Neural progenitor cell (in vitro differentiated cells): Measurements from ENCODE around the gene ATXN10. TPM values are rescaled to one million over a fixed set of nuclear protein-coding genes. Genes with fewer than 3 reads are reported as not detected.

Experiments used
- DNase-seq: peaks from one replicate; pipeline ENCODE4 v3.0.0-alpha.2; 2016; ENCODE audit warnings: low spot score
- H2AFZ ChIP-seq: fragments of 200-600 bp; sonication (generic); replicated peaks from 2 replicates; pipeline ENCODE4 v1.6.1; 2016; ENCODE audit warnings: antibody characterized with exemption
- H3F3A ChIP-seq: fragments of 200-600 bp; sonication (generic); 2 replicates; pipeline ENCODE4 v1.6.1; 2016; ENCODE audit warnings: antibody characterized with exemption, low read depth
- H3K27ac ChIP-seq: fragments of 200-600 bp; sonication (generic); 2 replicates; pipeline ENCODE4 v1.5.1; 2016; ENCODE audit warnings: mild to moderate bottlenecking
- H3K27me3 ChIP-seq: fragments of 200-600 bp; sonication (generic); 2 replicates; pipeline ENCODE4 v1.6.1; 2016; ENCODE audit warnings: mild to moderate bottlenecking, moderate library complexity
- H3K36me3 ChIP-seq: fragments of 200-600 bp; sonication (generic); 2 replicates; pipeline ENCODE4 v1.5.1; 2016
- H3K4me1 ChIP-seq: fragments of 200-600 bp; sonication (generic); 2 replicates; pipeline ENCODE4 v1.6.1; 2016; ENCODE audit warnings: mixed run types
- H3K4me2 ChIP-seq: fragments of 200-600 bp; sonication (generic); 2 replicates; pipeline ENCODE4 v1.6.1; 2016
- H3K4me3 ChIP-seq: fragments of 200-600 bp; sonication (generic); 2 replicates; pipeline ENCODE4 v1.5.1; 2016
- H3K79me2 ChIP-seq: fragments of 200-600 bp; sonication (generic); 2 replicates; pipeline ENCODE4 v1.6.1; 2016; ENCODE audit warnings: low read depth
- H3K9ac ChIP-seq: fragments of 200-600 bp; sonication (generic); 2 replicates; pipeline ENCODE4 v1.6.1; 2016
- H3K9me3 ChIP-seq: fragments of 200-600 bp; sonication (generic); 2 replicates; pipeline ENCODE4 v1.5.1; 2016; ENCODE audit warnings: low read depth
- H4K20me1 ChIP-seq: fragments of 200-600 bp; sonication (generic); 2 replicates; pipeline ENCODE4 v1.6.1; 2016; ENCODE audit warnings: low read depth
- H3K27ac Mint-ChIP-seq: 3 replicates; pipeline ENCODE4 v1.8.0; 2021; ENCODE audit warnings: mixed read lengths
- H3K27me3 Mint-ChIP-seq: 2 replicates; pipeline ENCODE4 v1.8.0; 2022; ENCODE audit warnings: low read depth, mild to moderate bottlenecking, inconsistent platforms, moderate library complexity, mixed read lengths; ENCODE audit not compliant: insufficient read depth
- H3K36me3 Mint-ChIP-seq: 3 replicates; pipeline ENCODE4 v1.8.0; 2021; ENCODE audit warnings: mixed read lengths
- H3K4me1 Mint-ChIP-seq: 3 replicates; pipeline ENCODE4 v1.8.0; 2021; ENCODE audit warnings: mixed read lengths
- H3K4me3 Mint-ChIP-seq: 3 replicates; pipeline ENCODE4 v1.8.0; 2021; ENCODE audit warnings: mild to moderate bottlenecking, moderate library complexity, mixed read lengths
- H3K9me3 Mint-ChIP-seq: 3 replicates; pipeline ENCODE4 v1.8.0; 2020; ENCODE audit warnings: mixed read lengths
- CTCF ChIP-seq: fragments of 200-600 bp; sonication (generic); IDR thresholded peaks from 2 replicates; pipeline ENCODE4 v1.5.1; 2017; ENCODE audit warnings: antibody characterized with exemption, mild to moderate bottlenecking
- EZH2 ChIP-seq: fragments of 200-600 bp; sonication (generic); IDR thresholded peaks from 2 replicates; pipeline ENCODE4 v1.6.1; 2017; ENCODE audit warnings: antibody characterized with exemption, mild to moderate bottlenecking, moderate library complexity
- EZH2phosphoT487 ChIP-seq: fragments of 200-600 bp; sonication (generic); IDR thresholded peaks from 2 replicates; pipeline ENCODE4 v1.6.1; 2017; ENCODE audit warnings: antibody characterized with exemption
- total RNA-seq: library from RNA; depleted of rRNA; stranded (reverse); fragments of >200 nt; gene quantifications from 2 replicates; pipeline ENCODE4 v1.2.3, GENCODE V29; 2015; ENCODE audit warnings: low replicate concordance

Gene ATXN10
- total RNA-seq, 1 donor from 2014 or later, result 168 TPM

GRCh38 chr22:45805413-45805812 is 133.8 kb downstream of the ATXN10 start:
- H3K4me2 ChIP-seq, result no peak overlapping the region
- Mint-ChIP-seq H3K9me3 (peaks cover 4% of the 10 kb centered on the region), H3K27me3 (peaks cover 2% of the 10 kb centered on the region), H3K4me3 (no peak overlapping the region), H3K4me1 (no peaks in the 10 kb centered on the region), H3K36me3 (peaks cover 36% of the 10 kb centered on the region), H3K27ac (no peak overlapping the region)
- no peaks in the 10 kb centered on the region for H3K9me3 ChIP-seq
- H3K27me3 ChIP-seq, result no peaks in the 10 kb centered on the region
- TF ChIP-seq EZH2phosphoT487, result no peak
- TF ChIP-seq EZH2, result no peak
- no peak overlapping the region for H3K9ac ChIP-seq
- no peaks in the 10 kb centered on the region for H3K36me3 ChIP-seq
- no peaks in the 10 kb centered on the region for H3K79me2 ChIP-seq
- no peaks in the 10 kb centered on the region for H4K20me1 ChIP-seq
- H3K4me3 ChIP-seq, result no peak overlapping the region
- no peak overlapping the region for H3K27ac ChIP-seq
- H3K4me1 ChIP-seq, result no peaks in the 10 kb centered on the region
- no peak overlapping the region for H2AFZ ChIP-seq
- no peak for DNase-seq
- H3F3A ChIP-seq, result no peaks in the 10 kb centered on the region

- Histone ChIP-seq H3F3A (no peaks in the 10 kb centered on the region), H3K9me3 (no peaks in the 10 kb centered on the region), H3K4me3 (no peak overlapping the region), H2AFZ (no peak overlapping the region), H3K36me3 (no peaks in the 10 kb centered on the region), H3K79me2 (no peaks in the 10 kb centered on the region), H4K20me1 (no peaks in the 10 kb centered on the region), H3K9ac (no peak overlapping the region), H3K27me3 (no peaks in the 10 kb centered on the region), H3K4me1 (no peaks in the 10 kb centered on the region), H3K4me2 (no peak overlapping the region), H3K27ac (no peak overlapping the region)
- H3K9me3 Mint-ChIP-seq, result peaks cover 4% of the 10 kb centered on the region
- H3K36me3 Mint-ChIP-seq, result peaks cover 35% of the 10 kb centered on the region
- H3K27ac Mint-ChIP-seq, result no peak overlapping the region
- H3K4me1 Mint-ChIP-seq, result no peaks in the 10 kb centered on the region
- no peak overlapping the region for H3K4me3 Mint-ChIP-seq
- H3K27me3 Mint-ChIP-seq, result peaks cover 2% of the 10 kb centered on the region
- no peak for DNase-seq
- TF ChIP-seq EZH2 (no peak), EZH2phosphoT487 (no peak), CTCF (no peak)
Observed at GRCh38 chr22:45807156-45807915, 135.7 kb downstream of the ATXN10 start.

GRCh38 chr22:45812910-45813309 is 141.3 kb downstream of the ATXN10 start:
- peaks cover 42% of the 10 kb centered on the region for H3K36me3 Mint-ChIP-seq
- TF ChIP-seq EZH2 (no peak), CTCF (no peak), EZH2phosphoT487 (no peak)
- DNase-seq, result no peak

GRCh38 chr22:45814198-45814597 is 142.6 kb downstream of the ATXN10 start:
- peaks cover 20% of the 10 kb centered on the region for H3K4me1 ChIP-seq
- H3K36me3 Mint-ChIP-seq, result peaks cover 33% of the 10 kb centered on the region
- no peaks in the 10 kb centered on the region for H3K79me2 ChIP-seq
- peaks cover 15% of the 10 kb centered on the region for H3F3A ChIP-seq
- H3K4me3 ChIP-seq, result no peak overlapping the region
- no peaks in the 10 kb centered on the region for H3K36me3 ChIP-seq
- no peak overlapping the region for H3K27ac ChIP-seq
- peaks cover 29% of the 10 kb centered on the region for H3K4me1 Mint-ChIP-seq
- no peak overlapping the region for H3K4me3 Mint-ChIP-seq
- no peak overlapping the region for H3K9ac ChIP-seq
- TF ChIP-seq CTCF (no peak), EZH2 (no peak), EZH2phosphoT487 (no peak)
- no peaks in the 10 kb centered on the region for H3K27me3 Mint-ChIP-seq
- no peaks in the 10 kb centered on the region for H3K27me3 ChIP-seq
- H3K9me3 ChIP-seq, result no peaks in the 10 kb centered on the region
- peaks cover 19% of the 10 kb centered on the region for H4K20me1 ChIP-seq
- H3K9me3 Mint-ChIP-seq, result no peaks in the 10 kb centered on the region
- no peak overlapping the region for H2AFZ ChIP-seq
- no peak overlapping the region for H3K4me2 ChIP-seq
- H3K27ac Mint-ChIP-seq, result no peak overlapping the region
- DNase-seq, result no peak

More at GRCh38 chr22:45812910-45813309, 141.3 kb downstream of the ATXN10 start:
- Mint-ChIP-seq H3K9me3 (no peaks in the 10 kb centered on the region), H3K27me3 (no peaks in the 10 kb centered on the region), H3K27ac (no peak overlapping the region), H3K4me1 (peaks cover 17% of the 10 kb centered on the region), H3K4me3 (no peak overlapping the region)
- H3K4me3 ChIP-seq, result no peak overlapping the region
- peaks cover 7% of the 10 kb centered on the region for H4K20me1 ChIP-seq
- no peak overlapping the region for H2AFZ ChIP-seq
- H3K4me1 ChIP-seq, result peaks cover 10% of the 10 kb centered on the region
- no peaks in the 10 kb centered on the region for H3K79me2 ChIP-seq
- no peak overlapping the region for H3K27ac ChIP-seq
- no peak overlapping the region for H3K9ac ChIP-seq
- H3K27me3 ChIP-seq, result no peaks in the 10 kb centered on the region
- H3K36me3 ChIP-seq, result no peaks in the 10 kb centered on the region
- H3K9me3 ChIP-seq, result no peaks in the 10 kb centered on the region
- no peak overlapping the region for H3K4me2 ChIP-seq
- H3F3A ChIP-seq, result peaks cover 5% of the 10 kb centered on the region
